ENCODE measurements around the gene SLC25A12.

DNA sequence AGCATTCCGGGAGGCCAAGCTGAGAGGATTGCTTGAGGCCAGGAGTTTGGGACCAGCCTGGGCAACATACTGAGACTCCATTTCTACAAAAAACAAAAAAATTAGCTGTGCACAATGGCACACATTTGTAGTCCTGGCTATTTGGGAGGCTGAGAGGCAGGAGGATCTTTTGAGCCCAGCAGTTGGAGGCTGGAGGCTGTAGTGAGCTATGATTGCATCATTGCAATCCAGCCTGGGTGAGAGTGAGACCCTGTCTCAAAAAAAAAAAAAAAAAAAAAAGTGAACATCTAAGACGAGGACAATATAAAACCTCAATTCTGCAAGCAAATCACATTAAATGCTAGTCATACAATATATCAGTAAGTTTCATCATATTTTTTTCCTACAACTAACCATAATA is 25.4 kb upstream of the SLC25A12 start:
- TF ChIP-seq, protein P1, sequence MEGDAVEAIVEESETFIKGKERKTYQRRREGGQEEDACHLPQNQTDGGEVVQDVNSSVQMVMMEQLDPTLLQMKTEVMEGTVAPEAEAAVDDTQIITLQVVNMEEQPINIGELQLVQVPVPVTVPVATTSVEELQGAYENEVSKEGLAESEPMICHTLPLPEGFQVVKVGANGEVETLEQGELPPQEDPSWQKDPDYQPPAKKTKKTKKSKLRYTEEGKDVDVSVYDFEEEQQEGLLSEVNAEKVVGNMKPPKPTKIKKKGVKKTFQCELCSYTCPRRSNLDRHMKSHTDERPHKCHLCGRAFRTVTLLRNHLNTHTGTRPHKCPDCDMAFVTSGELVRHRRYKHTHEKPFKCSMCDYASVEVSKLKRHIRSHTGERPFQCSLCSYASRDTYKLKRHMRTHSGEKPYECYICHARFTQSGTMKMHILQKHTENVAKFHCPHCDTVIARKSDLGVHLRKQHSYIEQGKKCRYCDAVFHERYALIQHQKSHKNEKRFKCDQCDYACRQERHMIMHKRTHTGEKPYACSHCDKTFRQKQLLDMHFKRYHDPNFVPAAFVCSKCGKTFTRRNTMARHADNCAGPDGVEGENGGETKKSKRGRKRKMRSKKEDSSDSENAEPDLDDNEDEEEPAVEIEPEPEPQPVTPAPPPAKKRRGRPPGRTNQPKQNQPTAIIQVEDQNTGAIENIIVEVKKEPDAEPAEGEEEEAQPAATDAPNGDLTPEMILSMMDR (IDR thresholded peaks at IDR 0.05), result no peak
- TF ChIP-seq POLR2AphosphoS5 (IDR thresholded peaks at IDR 0.05), result no peak
- no peak for TF ChIP-seq POLR2A (IDR thresholded peaks at IDR 0.05)

Data from suprapubic skin (tissue), 4 donors.